ENCODE data around the gene FOXN3. TPM values are rescaled to one million over a fixed set of nuclear protein-coding genes. Genes with fewer than 3 reads are reported as not detected.
A peak's percentile ranks its signal among the peaks of the same experiment; 100 is the strongest.

Gene FOXN3
- total RNA-seq, 4 donors from 2014 or later, result 98.7 to 116 (median 103) TPM

DNA sequence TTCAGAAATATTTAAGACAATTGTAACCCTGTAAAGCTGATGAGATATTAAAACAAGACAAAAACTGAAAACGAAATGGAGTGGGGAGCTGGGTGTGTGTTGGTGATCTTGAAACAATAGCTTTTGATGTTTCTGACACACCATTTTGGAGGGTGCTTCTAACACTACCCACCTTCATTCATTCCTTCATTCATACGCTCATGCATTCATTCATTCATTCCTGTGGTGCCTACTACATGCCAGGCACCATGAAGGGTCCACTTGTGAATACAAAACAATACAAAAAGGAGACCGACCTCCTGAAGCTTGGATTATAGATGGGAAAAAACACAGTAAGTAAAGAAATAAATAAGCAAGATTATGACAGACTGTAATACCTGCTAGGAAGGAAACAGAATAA lies 60.5 kb downstream of the FOXN3 start:
- Histone ChIP-seq H3K27ac (no peak overlapping the region), H3K4me1 (peaks cover 0 to 29% (median 13%) of the 10 kb centered on the region in 4 donors), H3K36me3 (no peaks in the 10 kb centered on the region), H3K4me3 (no peak overlapping the region), H3K27me3 (no peaks in the 10 kb centered on the region), H3K9me3 (no peaks in the 10 kb centered on the region)
- DNase-seq (ENCODE audit: low spot score in 2 of 2), result no peak
- TF ChIP-seq, protein P1, sequence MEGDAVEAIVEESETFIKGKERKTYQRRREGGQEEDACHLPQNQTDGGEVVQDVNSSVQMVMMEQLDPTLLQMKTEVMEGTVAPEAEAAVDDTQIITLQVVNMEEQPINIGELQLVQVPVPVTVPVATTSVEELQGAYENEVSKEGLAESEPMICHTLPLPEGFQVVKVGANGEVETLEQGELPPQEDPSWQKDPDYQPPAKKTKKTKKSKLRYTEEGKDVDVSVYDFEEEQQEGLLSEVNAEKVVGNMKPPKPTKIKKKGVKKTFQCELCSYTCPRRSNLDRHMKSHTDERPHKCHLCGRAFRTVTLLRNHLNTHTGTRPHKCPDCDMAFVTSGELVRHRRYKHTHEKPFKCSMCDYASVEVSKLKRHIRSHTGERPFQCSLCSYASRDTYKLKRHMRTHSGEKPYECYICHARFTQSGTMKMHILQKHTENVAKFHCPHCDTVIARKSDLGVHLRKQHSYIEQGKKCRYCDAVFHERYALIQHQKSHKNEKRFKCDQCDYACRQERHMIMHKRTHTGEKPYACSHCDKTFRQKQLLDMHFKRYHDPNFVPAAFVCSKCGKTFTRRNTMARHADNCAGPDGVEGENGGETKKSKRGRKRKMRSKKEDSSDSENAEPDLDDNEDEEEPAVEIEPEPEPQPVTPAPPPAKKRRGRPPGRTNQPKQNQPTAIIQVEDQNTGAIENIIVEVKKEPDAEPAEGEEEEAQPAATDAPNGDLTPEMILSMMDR (IDR thresholded peaks at IDR 0.05), result no peak
- TF ChIP-seq POLR2A (IDR thresholded peaks at IDR 0.05) (no peak), EP300 (IDR thresholded peaks at IDR 0.05) (no peak)
- WGBS, 2 donors, result 83% methylated on average over 3 of the region's 3 CpGs

DNA sequence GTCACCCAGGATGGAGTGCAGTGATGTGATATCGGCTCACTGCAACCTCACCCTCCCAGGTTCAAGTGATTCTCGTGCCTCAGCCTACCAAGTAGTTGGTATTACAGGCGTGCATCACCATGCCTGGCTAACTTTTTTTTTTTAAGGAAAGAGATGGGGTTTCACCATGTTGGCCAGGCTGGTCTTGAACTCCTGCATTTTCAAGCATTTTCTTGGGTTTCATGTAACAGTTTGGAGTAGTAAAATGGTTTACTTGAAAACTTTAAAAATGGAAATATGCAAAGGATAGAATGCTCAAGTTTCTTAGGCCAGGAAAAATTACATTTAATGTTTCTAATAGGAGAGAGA lies 63.3 kb downstream of the FOXN3 start:
- TF ChIP-seq, protein P1 (IDR thresholded peaks at IDR 0.05), result no peak
- TF ChIP-seq EP300 (IDR thresholded peaks at IDR 0.05), result no peak
- no peak for TF ChIP-seq POLR2A (IDR thresholded peaks at IDR 0.05)
- Histone ChIP-seq H3K4me3 (no peak overlapping the region), H3K27ac (no peak overlapping the region), H3K36me3 (peaks cover 0 to 14% (median 0%) of the 10 kb centered on the region in 3 donors), H3K4me1 (peaks cover 0 to 26% (median 18%) of the 10 kb centered on the region in 4 donors), H3K27me3 (no peaks in the 10 kb centered on the region), H3K9me3 (no peaks in the 10 kb centered on the region)
- no peak for DNase-seq (ENCODE audit: low spot score in 2 of 2)
- 97 to 98% methylated on average over 3 of the region's 3 CpGs for WGBS, 2 donors

DNA sequence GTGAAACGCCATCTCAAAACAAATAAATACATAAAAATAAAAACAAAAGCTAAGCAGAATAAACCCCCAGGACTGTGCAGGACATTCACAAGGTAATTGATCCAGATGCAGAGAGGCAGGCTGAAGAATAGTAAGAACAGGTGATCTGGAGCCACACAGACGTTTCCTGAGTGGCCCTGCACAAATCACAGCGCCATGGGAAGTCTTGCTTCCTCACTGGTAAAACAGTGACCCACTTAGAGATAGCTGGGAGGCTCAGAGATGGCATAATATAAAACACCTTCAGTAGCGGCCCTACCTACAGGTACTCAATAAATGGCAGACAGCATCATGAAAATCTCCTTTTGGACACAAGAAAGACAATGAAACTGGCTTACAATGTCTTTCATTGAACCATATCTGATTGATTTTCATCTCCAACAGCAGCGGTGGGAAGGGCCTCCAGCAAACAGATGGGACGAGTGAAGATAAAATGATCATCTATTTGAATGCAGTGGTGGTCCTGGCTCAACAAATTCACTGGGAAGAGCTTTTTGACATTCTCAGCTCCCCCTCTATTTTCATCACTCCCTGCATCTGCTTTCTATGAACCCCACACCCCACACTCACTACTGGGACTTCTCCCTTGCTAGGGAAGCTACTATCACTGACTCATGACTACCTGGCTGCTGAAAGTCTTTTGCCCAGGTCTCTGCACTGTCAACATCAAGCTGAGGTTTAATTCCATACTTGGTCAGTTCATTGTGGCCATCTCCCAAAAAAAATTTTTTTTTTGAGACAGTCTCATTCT lies 63.9 kb downstream of the FOXN3 start:
- H3K4me3 ChIP-seq, result no peak overlapping the region
- TF ChIP-seq EP300 (IDR thresholded peaks at IDR 0.05), result no peak
- TF ChIP-seq, protein P1 (IDR thresholded peaks at IDR 0.05), result no peak
- no peak for TF ChIP-seq POLR2A (IDR thresholded peaks at IDR 0.05)
- 89 to 90% methylated on average over 6 of the region's 6 CpGs for WGBS, 2 donors
- no peak for DNase-seq (ENCODE audit: low spot score in 2 of 2)
- no peaks in the 10 kb centered on the region for H3K9me3 ChIP-seq
- H3K27me3 ChIP-seq, result no peaks in the 10 kb centered on the region
- no peak overlapping the region for H3K27ac ChIP-seq
- H3K36me3 ChIP-seq, result peaks cover 0 to 20% (median 0%) of the 10 kb centered on the region in 3 donors
- peaks cover 0 to 28% (median 18%) of the 10 kb centered on the region in 4 donors for H3K4me1 ChIP-seq

DNA sequence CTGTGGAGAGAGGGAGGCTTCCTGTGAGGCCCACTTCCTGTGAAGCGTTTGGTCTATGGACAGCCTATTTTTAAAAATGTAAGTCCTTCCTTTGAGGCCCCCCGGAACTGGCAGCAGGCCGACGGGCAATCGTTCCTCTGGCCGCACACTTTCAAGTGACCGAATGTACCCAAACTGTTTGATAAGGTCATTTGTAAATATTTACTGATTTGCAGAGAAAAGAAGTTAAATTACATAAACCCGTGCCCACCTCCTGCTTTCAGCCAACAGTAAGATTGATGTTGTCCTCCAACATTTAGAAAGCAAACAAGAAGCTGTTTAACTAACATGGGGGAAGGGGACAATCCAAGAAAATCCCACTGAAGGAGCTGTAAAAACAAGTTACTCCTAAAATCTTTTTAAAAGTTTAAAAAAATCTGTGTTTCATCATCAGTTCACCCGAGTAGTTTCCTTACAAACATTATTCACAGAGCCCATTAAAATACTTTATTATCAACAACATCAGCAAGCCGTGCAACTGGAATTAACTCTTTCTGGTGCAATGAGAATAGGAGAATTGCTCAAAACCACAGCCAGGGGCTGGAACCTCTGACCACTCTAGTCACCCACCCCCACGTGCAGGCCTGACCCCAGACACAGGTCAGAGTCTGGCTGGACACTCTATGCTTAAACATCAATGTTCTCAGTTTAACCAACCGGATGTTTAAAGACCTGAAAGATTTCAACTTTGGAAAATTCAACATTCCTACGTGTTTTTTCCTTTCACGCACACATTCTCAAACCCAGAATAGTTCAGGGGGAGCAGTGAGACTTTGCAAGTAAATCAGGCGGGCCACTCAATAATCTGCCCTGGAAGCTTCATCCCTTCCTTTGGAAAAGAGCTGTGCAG lies 65.3 kb downstream of the FOXN3 start:
- Histone ChIP-seq H3K4me1 (peaks cover 0 to 28% (median 18%) of the 10 kb centered on the region in 4 donors), H3K27me3 (no peaks in the 10 kb centered on the region), H3K27ac (peak overlapping the region in 3 of 4 donors; percentile 39 to 69 (median 42)), H3K4me3 (no peak overlapping the region), H3K9me3 (no peaks in the 10 kb centered on the region), H3K36me3 (peaks cover 0 to 34% (median 0%) of the 10 kb centered on the region in 3 donors)
- 16 to 17% methylated on average over 15 of the region's 15 CpGs for WGBS, 2 donors
- no peak for TF ChIP-seq EP300 (IDR thresholded peaks at IDR 0.05)
- TF ChIP-seq, protein P1 (IDR thresholded peaks at IDR 0.05), result no peak
- no peak for TF ChIP-seq POLR2A (IDR thresholded peaks at IDR 0.05)
- DNase-seq (ENCODE audit: low spot score in 2 of 2), result no peak

DNA sequence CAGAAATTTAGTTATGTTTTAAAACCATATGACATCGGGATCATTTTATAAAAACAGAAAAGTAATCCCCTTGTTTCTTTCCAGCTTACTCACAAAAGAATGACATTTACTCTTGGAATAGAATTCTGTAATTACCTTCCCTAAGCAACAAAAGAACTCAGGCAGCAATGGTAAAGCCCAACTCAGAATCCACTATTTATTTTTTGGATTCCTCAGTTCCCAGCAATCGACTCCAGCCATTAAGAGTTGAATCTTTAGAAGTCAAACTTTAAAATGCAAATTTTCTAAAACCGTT lies 65.9 kb downstream of the FOXN3 start:
- 5 to 7% methylated on average over 3 of the region's 3 CpGs for WGBS, 2 donors

More for the DNA sequence above, 65.9 kb downstream of the FOXN3 start:
- Histone ChIP-seq H3K27ac (peak overlapping the region in 3 of 4 donors; percentile 39 to 69 (median 42)), H3K36me3 (peaks cover 0 to 38% (median 0%) of the 10 kb centered on the region in 3 donors), H3K4me1 (peaks cover 0 to 28% (median 18%) of the 10 kb centered on the region in 4 donors), H3K4me3 (no peak overlapping the region), H3K9me3 (no peaks in the 10 kb centered on the region), H3K27me3 (no peaks in the 10 kb centered on the region)
- DNase-seq (ENCODE audit: low spot score in 2 of 2), result no peak
- TF ChIP-seq EP300 (IDR thresholded peaks at IDR 0.05) (no peak), POLR2A (IDR thresholded peaks at IDR 0.05) (no peak)
- TF ChIP-seq, protein P1 (IDR thresholded peaks at IDR 0.05), result no peak
